GM18499 (cell line): Measurements from ENCODE around the gene ERFL.
"Not testable (repeated sequence)": the region's sequence is repeated elsewhere in the genome, so short reads cannot be mapped to it uniquely, and the experiment has no call there.

ENCODE experiments used
- ATAC-seq: cut with Tn5 transposase; IDR thresholded peaks from one replicate; pipeline ENCODE4 v1.9.1; 2021; ENCODE audit warnings: moderate number of reproducible peaks; ENCODE audit not compliant: insufficient read depth, unreplicated experiment

The ERFL gene

DNA sequence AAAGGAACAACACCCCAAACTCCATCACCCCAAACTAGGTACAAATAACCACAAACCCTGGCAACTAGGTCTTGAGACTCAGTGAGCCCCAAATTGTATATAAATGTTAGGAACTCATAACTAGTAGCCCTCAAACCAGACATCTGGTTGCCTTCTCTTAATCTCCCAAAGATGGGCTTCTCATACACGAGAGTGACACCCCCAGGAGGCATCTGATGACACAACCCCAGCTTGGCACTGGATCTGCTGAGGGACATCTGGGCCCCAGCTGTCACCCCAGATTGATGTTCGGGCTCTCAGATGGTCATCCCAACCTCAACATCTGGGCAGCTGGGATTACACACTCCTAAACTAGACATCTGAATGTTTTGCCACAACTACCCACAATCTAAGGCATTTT lies 16.1 kb upstream of the ERFL start:
- ATAC-seq = no peak

DNA sequence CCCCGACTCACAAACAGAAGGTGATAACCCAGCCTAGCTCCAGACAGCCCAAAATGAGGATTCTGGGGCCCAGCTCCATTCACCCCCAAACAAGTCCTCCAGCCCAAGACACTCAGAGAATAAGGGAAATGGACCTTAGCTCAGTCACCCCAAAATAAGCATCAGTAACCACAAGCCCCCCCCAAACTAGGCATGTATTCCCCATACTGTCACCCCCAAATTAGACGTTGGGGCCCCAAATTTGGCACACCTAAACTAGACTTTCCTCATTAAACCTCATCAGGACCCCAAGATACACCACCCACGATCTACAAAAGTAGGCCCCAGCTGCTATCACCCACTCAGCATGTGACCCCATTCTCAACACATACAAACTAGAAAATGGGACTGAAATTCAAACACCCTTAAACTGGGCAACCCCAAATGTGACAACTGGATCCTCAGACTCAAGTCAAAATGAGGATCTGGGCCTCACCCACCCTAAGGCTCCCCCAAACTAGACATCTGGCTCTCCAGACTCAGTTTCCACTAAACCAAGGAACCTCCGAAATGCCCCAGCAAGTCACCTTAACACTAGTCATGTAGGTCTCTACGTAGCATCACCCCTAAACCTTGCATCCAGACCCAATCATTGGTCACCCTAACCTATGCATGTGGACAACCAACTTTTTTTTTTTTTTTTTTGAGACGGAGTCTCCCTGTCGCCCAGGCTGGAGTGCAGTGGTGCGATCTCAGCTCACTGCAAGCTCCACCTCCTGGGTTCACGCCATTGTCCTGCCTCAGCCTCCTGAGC lies 13.4 kb upstream of the ERFL start:
- no peak for ATAC-seq

DNA sequence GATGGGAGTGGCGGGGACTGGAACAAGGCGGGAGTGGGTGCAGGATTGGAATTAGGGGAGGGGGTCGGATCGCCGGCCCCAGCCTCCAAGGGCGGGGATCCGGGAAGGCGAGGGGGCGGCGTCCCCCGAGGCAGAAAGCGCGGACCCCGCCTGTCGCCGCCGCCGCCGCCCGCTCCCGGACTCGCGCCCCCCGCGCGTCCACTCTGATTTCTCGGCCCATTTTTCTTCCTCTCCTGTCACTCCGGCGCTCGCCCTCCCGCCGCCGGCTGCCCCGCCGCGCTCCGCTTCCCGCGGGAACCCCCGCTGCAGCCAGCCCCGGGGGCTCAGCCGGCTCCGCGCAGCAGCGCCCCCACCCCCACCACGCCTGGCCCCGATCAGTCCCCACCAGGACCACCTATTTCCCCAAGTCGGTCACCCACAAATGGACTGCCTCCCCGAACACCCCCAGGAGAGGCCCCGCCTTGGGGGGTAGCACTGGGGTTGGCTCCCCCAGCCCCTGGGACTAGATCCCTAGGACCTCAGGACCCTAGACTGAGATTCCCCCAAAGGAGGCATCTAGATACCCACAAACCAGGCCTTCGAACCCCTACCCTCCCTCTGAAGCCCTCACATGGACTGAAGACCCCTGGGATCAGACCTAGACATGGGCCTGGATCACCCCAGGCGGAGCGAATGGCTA lies 12.6 kb upstream of the ERFL start:
- ATAC-seq = no peak

DNA sequence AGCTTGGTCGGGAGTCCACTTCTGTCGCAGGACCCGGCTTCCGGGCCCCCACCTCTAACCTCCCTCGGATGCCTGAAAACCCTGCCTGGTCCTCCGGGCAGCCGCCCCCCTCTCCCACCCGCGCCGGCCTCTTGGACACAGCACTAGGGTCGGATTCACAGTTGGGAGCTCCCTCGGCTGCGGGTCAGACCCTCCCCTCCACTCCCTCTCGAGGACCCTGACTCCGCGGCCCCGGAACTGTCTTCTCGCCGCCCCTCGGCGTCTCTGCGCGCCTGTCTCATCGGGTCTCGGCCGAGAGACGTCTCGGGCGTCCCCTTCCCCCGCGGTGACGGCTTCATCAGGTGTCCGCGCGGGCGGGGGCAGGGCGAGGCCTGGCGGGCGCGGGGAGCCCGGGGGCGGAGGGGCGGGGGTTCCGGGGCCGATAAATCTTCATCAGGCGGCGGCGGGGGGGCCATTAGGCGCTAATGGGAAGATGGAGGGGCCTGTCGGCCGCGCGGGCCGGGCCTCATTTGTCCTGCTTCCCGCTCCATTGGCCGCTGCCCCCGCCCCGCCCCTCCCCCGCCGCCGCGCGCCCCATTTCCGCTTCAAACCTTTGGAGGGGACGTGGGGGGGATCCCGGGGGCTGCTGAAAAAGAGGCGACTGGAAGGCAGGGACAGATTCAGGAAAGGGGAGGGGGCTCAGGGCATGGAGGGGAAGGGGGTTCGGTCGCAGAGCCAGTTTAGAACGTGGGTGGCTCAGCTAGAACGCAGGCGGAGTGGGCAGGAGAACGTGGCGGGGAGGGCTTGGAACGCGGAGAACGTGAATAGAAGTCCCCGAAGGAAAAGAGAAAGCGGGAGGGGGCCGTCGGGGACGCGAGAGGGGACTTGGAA lies 11.8 kb upstream of the ERFL start:
- ATAC-seq = no peak

DNA sequence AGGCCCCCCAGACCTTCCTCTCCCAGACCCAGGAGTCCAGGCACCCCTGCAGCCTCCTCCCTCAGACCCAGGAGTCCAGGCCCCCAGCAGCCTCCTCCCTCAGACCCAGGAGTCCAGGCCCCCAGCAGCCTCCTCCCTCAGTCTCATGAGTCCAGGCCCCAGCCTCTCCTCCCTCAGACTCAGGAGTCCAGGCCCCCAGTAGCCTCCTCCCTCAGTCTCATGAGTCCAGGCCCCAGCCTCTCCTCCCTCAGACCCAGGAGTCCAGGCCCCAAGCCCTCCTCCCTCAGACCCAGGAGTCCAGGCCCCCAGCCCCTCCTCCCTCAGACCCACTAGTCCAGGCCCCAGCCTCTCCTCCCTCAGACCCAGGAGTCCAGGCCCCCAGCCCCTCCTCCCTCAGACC lies 11.0 kb upstream of the ERFL start:
- not testable (repeated sequence) for ATAC-seq

DNA sequence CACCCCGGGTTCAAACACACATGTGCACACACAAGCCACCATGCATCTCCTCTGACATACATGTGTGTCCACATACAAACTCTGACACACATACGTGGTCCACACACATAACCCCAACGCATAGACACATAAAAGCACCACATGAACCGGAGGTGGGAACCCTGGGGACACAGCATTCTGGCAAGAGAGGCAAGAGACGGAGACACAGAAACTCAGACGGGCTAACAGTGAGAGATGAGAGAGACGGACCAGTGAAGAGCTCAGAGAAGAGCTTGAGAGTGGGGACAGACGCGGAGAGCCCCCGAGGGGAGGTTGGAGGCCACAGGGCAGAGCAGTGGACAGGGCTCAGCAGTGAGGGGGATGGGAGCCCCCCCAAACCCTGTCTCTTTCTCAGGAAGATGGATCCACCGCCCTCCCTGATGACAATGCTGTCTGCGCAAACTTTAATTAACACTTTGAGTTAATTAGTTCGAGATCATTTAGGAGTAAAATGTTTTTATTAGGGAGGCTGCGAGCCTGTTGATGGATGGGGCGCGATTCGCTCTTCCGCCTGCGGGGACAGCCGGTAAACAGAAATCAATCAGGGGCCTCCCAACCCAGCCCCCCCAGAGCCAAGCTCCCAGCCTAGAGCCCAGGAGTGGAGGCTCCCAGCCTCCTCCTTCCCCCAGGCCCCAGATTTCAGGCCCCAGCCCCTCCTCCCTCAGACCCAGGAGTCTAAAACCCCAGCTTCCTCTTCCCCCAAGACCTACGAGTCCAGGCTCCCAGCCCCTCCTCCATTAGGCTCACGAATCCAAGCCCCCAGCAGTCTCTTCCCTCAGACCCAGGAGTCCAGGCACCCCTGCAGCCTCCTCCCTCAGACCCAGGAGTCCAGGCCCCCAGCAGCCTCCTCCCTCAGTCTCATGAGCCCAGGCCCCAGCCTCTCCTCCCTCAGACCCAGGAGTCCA lies 9.5 kb upstream of the ERFL start:
- no peak for ATAC-seq

DNA sequence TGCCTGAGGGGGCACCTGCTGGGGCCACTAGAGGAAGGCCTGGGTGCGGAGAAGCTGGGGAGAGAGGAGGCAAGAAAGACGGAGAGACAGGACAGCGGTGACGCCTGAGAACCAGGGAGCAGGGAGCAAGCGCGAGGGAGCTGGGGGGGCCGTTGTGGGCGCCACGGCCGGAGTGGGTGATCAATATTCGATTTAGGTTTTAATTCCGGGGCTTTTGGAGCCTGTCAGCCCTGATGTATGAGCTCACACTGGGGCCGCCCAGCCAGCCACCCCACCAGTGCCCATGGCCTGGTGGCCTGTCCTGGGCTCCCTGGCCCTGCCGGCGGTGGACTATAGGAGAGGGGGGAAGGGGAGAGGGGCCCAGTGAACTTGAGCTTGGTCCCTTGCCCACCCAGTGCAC lies 8.7 kb upstream of the ERFL start:
- no peak for ATAC-seq

DNA sequence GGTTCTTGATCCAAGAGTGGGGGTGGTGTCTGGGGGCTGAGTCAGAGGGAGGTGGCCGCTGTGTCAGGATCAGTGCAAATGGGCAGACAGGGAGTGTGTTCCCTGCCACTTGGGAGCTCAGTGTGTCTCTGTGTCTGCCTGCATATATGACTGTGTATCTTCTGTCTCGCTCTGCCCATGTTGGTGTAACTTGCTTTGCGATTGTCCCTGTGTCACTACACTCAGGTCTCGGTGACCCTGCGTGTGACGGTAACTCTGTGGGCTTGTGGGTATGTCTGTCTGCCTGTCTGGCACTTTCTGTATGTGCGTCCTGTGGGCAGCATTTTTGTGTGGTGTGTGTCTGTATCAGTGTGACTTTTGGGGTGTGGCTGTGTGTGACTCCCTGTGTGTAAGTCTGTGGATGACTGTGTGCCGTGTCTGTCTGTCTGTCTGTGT lies 8.2 kb upstream of the ERFL start:
- ATAC-seq = no peak

DNA sequence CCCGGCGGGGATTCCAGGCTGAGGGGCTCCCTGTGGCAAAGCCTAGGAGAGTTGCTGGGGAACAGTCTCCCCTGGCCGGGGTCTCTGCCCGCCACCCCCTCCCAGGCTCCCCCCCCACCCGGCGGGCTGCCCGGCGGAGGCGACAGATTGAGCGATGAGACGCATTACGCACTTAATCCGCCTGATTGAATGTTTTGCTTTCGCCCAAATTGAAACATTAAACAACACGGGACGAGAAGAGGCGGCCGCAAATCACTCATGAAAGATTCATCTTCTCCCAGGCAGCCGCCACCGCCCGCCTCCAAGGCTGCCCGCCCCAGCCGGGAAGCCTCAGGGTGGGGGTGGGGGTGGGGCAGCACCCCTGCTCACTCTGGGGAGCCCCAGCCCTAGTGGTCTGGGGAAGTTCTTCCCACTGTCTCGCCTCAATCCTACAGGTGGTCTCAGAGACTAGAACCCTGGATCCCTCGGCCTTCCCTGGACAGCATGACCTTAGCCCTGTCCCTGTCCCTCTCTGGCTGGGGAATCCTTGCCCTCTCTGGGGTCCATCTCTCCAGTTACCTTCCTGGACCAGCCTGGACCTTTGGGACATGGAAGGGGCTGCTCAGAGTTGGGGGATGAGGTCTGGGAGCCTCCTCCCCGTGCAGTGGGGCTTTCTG lies 7.6 kb upstream of the ERFL start:
- ATAC-seq = no peak

DNA sequence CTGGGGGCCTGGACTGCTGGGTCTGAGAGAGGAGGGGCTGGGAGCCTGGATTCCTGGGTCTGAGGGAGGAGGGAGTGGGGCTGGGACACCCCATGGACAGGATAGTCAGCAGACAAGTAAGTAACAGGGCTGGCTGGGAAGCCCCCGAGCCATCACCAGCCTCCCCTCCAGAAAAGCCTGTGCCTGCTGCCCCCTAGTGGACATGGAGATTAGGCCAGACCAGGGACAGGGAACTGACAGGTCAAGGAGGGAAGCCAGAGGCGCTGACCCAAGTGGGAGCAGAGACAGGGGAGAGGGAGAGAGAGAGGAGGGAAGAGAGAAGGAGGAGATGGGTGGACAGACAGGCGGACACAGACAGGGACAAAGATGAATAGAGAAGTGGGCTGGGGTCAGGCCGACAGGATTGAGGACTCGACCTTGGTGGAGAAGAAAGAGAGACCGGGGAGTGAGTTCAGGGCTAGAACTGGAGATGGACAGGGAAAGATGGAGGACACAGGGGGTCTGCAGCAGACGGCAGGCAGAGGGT lies 6.7 kb upstream of the ERFL start:
- no peak for ATAC-seq

DNA sequence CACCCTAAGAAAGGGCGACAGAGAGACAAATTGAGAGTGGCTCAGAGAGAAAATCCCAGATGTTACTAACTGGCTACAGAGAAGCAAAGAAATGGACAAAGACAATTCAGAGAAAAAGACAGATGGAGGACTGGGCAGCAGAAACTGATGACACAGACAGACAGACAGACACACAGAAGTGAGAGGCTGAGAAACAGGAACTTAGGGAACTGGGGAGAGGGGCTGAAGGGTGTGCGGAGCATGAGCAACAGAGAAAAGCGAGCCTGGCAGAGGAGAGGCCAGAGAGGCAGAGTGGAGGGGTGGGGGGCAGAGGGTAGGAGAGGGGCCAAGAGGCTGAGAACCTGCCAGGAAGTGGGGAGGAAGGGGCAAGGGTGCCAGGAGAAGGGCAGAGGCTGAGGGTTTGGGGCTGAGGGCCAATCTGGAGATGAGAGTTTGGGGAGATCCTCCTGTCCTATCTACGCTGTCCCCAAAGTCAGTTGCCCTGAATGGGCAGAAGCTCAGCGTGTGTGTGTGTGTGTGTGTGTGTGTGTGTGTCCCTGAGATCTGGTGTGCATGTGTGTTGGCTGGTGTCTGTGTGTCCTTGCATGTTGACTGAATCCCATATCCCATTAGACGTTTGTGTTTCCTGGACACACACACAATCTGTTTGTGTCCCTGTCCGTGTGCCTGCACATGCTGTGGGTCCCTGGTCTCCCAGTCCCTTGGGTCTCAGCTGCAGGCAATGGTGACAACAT lies 5.6 kb upstream of the ERFL start:
- ATAC-seq = no peak

DNA sequence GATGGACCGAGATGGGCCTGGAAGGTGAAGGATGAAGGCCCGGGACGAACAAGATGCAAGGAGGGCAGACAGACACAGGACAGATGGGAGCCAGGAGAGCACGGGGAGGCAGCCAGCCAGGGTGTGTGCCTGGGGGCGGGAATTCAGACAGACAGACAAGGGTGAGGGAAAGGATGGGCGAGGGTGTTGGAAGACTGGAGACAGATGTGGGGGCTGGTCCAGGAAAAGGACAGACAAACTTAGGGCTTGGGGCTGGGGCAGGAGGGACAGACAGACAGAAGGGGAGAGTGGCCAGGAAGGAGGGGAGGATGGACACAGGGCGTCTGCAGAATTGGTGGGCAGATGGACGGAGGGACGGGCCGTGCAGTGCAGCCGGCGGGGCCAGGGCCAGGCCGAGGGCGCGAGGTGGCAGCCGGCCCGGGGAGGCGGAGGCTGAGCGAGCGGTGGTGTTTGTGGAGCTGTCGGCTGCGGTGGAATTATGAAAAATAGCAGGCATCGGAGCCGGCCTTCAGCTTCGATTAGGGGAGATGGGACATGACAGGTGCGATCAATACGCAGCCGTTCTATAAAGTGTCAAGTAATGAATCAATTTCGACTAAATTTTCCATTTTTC lies 4.6 kb upstream of the ERFL start:
- ATAC-seq = no peak

DNA sequence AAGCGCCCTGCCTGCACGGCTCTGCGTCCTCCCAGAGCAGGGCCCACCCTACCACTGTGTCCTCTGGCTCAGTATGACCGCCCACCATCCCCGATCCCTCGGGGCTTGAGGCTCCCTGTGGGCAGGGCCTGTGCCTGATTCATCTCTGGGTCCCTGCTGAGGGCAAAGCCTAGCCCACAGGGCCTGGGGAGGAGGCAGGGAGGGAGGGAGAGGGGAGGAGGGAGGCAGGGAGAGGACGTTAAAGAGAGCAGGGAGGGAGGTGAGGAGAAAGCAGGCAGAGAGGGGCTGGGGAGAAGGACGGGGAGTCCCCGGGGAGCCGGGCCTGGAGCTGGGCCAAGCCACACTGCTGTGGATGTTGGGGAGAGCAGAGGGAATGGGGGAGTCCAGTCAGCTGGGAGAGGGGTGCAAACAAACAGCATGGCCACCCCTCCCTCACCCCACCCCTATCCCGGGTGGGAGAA lies 4.0 kb upstream of the ERFL start:
- ATAC-seq = no peak

DNA sequence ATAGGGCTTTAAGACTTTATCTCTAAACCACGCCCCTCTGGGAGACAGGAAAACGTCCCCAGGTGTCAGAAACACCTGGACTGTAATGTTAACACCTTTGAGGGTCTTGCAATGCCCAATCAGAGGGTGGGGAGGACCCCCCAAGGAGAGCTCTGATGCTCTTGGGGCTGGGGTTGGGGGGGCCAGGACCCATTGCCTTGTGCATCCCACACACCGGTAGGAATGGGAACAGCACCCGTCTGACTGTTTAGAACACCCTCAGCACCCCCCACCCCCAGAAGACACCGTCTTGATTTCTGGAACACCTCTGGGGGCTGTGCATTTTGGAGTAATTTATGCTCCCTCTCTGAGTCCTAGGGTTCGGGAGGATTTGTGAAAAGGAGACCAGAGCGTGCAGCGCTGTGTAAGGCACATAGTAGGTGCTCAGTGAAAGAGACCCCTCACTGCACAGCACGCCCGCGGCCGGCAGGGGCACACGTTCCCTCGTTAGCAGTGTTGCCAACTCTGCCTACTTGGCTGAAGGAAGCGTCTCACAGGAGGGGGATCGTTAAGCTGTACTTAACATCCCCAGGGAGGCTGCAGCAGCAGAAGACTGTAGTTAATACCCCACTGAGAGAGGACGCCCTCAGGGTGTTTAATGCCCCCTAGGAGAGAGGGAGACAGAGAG lies 2.8 kb upstream of the ERFL start:
- ATAC-seq = no peak

DNA sequence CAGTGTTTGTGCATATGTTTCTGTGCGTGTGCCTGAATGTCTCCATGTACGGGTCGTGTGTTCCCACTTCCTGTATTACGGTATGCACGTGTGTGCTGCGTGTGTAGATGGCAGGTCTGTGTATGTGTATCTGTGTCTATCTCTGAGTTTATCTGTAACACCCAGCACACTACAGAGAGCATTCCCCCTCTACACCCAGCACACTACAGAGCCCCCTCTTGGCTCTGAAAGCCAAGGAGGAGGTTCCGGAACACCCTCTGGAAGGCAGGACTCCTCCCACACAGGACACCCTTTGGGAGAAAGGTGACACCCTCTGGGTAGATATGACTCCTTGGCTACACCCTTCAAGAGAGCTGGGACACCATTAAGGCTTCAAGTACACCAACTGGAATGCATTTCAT lies 2.1 kb upstream of the ERFL start:
- no peak for ATAC-seq

DNA sequence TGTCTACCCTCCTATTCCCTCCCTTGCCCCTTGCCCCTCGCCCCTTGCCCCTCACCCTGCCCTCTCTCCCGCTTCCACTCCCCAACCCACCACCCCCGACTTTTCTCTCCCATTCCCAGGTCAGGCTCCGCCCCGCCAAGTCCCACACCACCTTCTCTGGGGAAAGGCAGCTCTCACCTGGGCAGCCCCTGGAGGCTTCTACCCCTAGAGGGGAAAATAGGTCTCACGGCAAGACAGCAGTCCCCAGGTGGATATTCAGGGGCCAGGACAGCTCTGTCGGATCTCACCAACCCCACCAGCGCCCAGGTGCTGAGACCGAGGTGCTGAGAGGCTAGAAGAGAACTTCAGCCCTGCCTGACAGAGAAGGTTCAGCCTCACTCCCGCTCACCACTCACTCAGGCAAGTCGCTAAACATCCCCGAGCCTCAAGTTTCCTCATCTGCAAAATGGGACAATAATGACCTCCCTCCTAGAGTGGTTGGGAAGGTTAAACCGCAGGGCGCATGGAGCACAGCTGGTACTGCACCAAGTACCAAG lies 1.4 kb upstream of the ERFL start:
- ATAC-seq = no peak
